DND-41 (cell line): Measurements from ENCODE around the gene AASDH.

ENCODE experiments used
- CTCF ChIP-seq: IDR thresholded peaks from 2 replicates; pipeline ENCODE4 v1.5.1; 2012; ENCODE audit warnings: borderline replicate concordance, low read length, moderate library complexity, mild to moderate bottlenecking; ENCODE audit not compliant: poor library complexity, severe bottlenecking; ENCODE audit errors: extremely low read depth
- EZH2 ChIP-seq: IDR thresholded peaks from 3 replicates; pipeline ENCODE4 v1.6.1; 2012; ENCODE audit warnings: borderline replicate concordance, low read depth, mild to moderate bottlenecking, moderate library complexity, low read length, inconsistent platforms; ENCODE audit not compliant: severe bottlenecking

- no peak for TF ChIP-seq EZH2
- TF ChIP-seq CTCF = no peak
Measured at GRCh38 chr4:56433280-56433679, 46.0 kb upstream of the AASDH start.
